ENCODE measurements around the gene BMPER.
A peak's percentile ranks its signal among the peaks of the same experiment; 100 is the strongest.

GRCh38 chr7:34019301-34019790 is 114.0 kb downstream of the BMPER start:
- TF ChIP-seq CTCF (IDR thresholded peaks at IDR 0.05) = no peak
- no peak for TF ChIP-seq POLR2A (IDR thresholded peaks at IDR 0.05)
- peak in 1 of 4 donors; percentile 91 for TF ChIP-seq EP300 (IDR thresholded peaks at IDR 0.05)

All from upper lobe of left lung (tissue), 4 donors.